ENCODE measurements around the gene CCNG1.
A peak's percentile ranks its signal among the peaks of the same experiment; 100 is the strongest.
"Not testable (repeated sequence)": the region's sequence is repeated elsewhere in the genome, so short reads cannot be mapped to it uniquely, and the experiment has no call there.

The CCNG1 gene

DNA sequence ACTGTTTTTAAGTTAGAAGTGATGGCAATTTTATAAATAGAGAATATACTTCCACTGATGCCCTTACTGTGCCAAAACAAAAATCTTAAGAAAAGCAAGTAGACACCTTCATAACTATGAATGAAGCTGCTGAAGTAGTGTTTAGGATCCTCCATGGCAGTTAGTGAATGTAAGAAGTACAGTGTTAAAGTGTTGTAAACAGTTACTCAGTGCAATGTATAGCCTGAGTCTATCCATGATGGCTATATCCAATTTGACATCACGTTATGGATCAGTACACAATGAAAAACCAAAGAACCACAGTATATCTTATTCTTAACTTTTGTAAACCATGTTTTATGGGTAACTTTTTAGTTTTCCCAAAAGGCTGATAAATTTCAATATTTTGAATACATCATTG, 7.1 kb downstream of the CCNG1 start:
- no peak for DNase-seq (ENCODE audit: low spot score)

DNA sequence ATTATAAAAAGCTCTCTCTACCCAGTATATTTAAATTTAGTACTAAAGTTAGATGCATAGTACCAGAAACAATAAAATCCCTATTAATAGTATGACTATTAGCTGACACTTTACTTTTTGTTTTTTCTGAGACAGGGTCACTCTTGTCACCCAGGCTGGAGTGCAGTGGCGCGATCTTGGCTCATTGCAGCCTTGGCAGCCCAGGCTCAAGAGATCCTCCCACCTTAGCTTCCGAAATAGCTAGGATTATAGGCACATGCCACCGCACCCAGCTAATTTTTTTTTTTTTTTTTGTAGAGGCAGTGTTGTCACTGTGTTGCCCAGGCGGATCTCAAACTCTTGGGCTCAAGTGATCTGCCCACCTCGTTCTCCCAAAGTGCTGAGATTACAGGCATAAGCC, 8.0 kb downstream of the CCNG1 start:
- DNase-seq (ENCODE audit: low spot score), result no peak

- no peak for DNase-seq (ENCODE audit: low spot score)
Measured at GRCh38 chr5:163447191-163447590, 9.8 kb downstream of the CCNG1 start.

DNA sequence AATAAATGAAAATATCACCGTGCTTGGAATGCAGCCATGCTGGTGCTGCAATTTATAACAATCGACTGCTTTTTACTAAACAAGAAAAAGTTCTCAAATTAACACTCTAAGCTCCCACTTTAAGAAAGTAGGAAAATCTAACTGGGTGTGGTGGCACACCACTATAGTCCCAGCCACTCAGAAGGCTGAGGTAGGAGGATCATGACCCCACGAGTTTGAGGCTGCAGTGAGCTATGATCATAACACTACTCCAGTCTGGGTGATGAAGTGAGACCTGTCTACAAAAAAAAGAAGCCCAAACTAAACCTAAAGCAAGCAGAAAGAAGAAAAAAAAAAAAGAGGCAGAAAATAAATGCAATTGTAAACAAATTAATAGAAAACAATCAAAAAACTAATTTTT, 10.5 kb downstream of the CCNG1 start:
- no peak for DNase-seq (ENCODE audit: low spot score)

DNA sequence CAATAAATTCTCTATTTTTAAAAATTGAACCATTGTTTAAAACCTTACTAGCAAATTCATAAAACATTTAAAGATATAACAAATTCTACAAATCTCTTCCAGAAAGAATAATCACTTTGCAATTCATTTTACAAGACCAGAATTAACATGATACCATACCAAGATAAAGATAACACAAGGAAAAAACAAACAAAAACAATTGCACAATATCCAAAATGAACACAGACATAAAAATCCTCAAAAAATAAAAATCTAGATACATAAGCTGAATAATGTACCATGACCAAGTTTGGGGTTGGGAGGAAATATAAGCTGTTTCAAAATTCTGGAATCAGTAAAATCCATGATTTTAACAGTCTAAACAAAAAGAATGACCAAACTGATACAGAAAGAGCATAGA, 11.1 kb downstream of the CCNG1 start:
- DNase-seq (ENCODE audit: low spot score), result no peak

GRCh38 chr5:163451489-163451888, 14.1 kb downstream of the CCNG1 start:
- no peak for DNase-seq (ENCODE audit: low spot score)

- DNase-seq (ENCODE audit: low spot score), result no peak
Measured at GRCh38 chr5:163453705-163454104, 16.3 kb downstream of the CCNG1 start.

- DNase-seq (ENCODE audit: low spot score), result not testable (repeated sequence)
Measured at GRCh38 chr5:163455406-163455805, 18.0 kb downstream of the CCNG1 start.

- no peak for DNase-seq (ENCODE audit: low spot score)
Measured at GRCh38 chr5:163456029-163456589, 18.7 kb downstream of the CCNG1 start.

- DNase-seq (ENCODE audit: low spot score), result no peak
Measured at GRCh38 chr5:163456840-163457239, 19.4 kb downstream of the CCNG1 start.

GRCh38 chr5:163458778-163459385, 21.5 kb downstream of the CCNG1 start:
- DNase-seq (ENCODE audit: low spot score), result peak; percentile 30

GRCh38 chr5:163459462-163459818, 22.0 kb downstream of the CCNG1 start:
- DNase-seq (ENCODE audit: low spot score), result no peak

DNA sequence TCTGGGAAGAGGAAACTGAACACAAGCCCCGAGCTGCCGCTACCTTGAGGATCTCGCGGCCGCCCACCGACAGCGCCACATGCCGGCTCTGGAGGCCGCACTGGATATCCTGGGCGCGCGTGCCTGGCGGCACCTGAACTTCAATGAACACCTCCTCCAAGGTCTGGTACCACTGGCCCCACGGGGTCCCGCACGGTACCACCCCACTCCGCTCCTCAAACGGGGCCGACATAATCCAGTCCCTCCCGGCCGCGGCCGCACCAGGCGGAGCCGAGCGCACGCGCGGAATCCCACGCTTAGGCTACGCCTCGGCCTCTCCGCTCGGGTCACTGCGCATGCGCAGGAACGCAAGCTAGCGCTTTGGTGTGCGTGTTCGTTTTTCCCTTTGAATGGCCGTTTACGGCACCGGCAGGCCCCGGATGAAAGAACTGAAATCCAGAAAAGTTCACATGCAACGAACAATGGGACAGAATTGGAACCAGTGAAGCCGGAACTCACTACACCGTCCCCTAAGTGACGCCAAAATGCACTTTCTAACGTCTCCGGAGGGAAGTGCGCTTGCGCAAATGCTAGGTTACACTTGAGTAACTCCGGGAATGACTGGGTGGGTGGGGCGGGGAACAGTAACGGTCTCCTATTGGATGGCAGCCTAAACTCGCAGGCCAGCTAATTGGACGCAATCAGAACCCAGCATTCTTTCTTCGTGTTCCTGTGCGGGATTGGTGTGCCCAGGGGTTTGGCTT, 22.6 kb downstream of the CCNG1 start, which contains the start of gene NUDCD2:
Gene NUDCD2 (minus strand): TSS at position 284 of the 743 bp plus-strand sequence. CDS start 52 bp downstream, at position 232.
- peak; percentile 98 for DNase-seq (ENCODE audit: low spot score)

DNA sequence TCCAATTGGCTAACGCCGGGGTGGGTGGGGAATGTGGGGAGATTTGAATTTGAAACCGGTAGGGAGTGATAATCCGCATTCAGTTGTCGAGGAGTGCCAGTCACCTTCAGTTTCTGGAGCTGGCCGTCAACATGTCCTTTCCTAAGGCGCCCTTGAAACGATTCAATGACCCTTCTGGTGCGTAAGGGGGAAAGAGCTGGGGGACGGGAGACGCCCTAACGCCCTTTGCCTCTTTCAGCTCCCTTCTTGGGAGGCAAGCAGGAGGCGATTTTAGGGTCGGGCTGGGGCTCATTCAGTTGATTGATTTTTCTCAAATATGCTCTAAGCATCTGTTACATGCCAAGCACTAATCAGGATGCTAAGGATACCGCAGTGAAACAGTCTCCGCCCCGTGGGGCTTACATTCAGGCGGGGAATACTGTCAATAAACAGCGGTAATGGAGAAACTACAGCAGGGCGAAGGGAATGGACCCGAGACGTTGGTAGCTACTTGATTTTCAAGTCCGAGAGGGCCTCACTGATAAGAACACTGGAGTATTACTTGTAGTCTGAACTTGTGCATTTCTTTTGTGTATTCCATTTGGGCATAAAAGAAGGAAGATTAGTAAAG, 23.3 kb downstream of the CCNG1 start, which contains the start of gene HMMR:
Gene HMMR (plus strand): TSS at position 71 of the 610 bp plus-strand sequence. CDS start 61 bp downstream, at position 132.
- DNase-seq (ENCODE audit: low spot score), result peak; percentile 47

GRCh38 chr5:163463063-163463435, 25.7 kb downstream of the CCNG1 start:
- DNase-seq (ENCODE audit: low spot score), result no peak

GRCh38 chr5:163467682-163468081, 30.3 kb downstream of the CCNG1 start:
- DNase-seq (ENCODE audit: low spot score), result no peak

GRCh38 chr5:163473635-163474243, 36.3 kb downstream of the CCNG1 start:
- DNase-seq (ENCODE audit: low spot score), result peak; percentile 20

GRCh38 chr5:163475411-163475810, 38.0 kb downstream of the CCNG1 start:
- no peak for DNase-seq (ENCODE audit: low spot score)

- no peak for DNase-seq (ENCODE audit: low spot score)
Measured at GRCh38 chr5:163478126-163478981, 41.0 kb downstream of the CCNG1 start.

- no peak for DNase-seq (ENCODE audit: low spot score)
Measured at GRCh38 chr5:163478982-163479271, 41.5 kb downstream of the CCNG1 start.

- DNase-seq (ENCODE audit: low spot score), result peak; percentile 8
Measured at GRCh38 chr5:163489055-163489744, 51.8 kb downstream of the CCNG1 start.

Measured in hematopoietic multipotent progenitor cell treated with erythropoietin and hydrocortisone succinate and interleukin-3 and kit ligand, for 15 days (in vitro differentiated cells).